Fibroblast of pulmonary artery (primary cell): ENCODE results near the gene ABCD2.
"Not testable (repeated sequence)": the region's sequence is repeated elsewhere in the genome, so short reads cannot be mapped to it uniquely, and the experiment has no call there.

Experiments used
- DNase-seq: peaks from one replicate; pipeline ENCODE4 v3.0.0-alpha.2; 2010; ENCODE audit warnings: low read depth
- H3K4me3 ChIP-seq: replicated peaks from 2 replicates; pipeline ENCODE4 v1.5.1; 2011; ENCODE audit warnings: low read depth, mild to moderate bottlenecking, control low read depth, low read length, moderate library complexity
- TF ChIP-seq, protein P1 (sequence below): IDR thresholded peaks from 2 replicates; pipeline ENCODE4 v1.5.1; 2011; ENCODE audit warnings: mild to moderate bottlenecking, control low read depth, low read length, inconsistent platforms; ENCODE audit errors: missing control alignments

Gene ABCD2

DNA sequence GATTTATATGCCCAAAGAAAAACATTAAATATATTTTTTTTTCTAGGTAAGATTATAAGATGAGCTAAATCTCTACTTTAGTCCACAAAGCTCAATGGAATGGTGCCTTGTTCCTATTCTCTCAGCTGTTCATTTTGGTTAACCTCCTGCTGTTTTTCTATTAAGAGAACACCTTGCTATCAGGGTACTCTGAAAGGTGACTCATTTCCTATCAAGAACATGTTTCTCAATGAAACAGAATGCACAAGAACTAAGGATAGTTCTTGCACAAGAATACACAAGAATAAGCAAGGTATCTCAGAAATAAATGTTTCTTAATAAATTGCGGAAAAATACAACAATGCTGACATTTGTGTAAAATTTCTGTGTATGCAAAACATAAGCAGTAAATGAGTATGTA, 14.1 kb downstream of the ABCD2 start:
- DNase-seq, result peak; percentile 59
- H3K4me3 ChIP-seq, result no peak overlapping the region
- TF ChIP-seq, protein P1, sequence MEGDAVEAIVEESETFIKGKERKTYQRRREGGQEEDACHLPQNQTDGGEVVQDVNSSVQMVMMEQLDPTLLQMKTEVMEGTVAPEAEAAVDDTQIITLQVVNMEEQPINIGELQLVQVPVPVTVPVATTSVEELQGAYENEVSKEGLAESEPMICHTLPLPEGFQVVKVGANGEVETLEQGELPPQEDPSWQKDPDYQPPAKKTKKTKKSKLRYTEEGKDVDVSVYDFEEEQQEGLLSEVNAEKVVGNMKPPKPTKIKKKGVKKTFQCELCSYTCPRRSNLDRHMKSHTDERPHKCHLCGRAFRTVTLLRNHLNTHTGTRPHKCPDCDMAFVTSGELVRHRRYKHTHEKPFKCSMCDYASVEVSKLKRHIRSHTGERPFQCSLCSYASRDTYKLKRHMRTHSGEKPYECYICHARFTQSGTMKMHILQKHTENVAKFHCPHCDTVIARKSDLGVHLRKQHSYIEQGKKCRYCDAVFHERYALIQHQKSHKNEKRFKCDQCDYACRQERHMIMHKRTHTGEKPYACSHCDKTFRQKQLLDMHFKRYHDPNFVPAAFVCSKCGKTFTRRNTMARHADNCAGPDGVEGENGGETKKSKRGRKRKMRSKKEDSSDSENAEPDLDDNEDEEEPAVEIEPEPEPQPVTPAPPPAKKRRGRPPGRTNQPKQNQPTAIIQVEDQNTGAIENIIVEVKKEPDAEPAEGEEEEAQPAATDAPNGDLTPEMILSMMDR, result no peak

GRCh38 chr12:39603065-39603464, 16.5 kb downstream of the ABCD2 start:
- no peak for DNase-seq
- TF ChIP-seq, protein P1, result no peak
- H3K4me3 ChIP-seq, result no peak overlapping the region

DNA sequence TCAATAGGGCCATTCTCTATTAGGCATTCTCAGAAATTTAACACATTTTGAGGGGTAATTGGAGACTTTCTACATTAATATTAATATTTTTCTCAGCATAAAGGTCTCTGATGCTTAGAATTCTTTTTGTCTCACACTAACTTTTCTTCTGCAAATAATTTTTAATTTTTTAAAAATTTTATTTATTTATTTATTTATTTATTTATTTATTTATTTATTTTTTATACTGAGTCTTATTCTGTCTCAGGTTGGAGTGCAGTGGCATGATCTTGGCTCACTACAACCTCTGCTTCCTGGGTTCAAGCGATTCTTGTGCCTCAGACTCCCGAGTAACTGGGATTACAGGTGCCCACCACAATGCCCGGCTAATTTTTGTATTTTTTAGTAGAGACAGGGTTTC, 17.7 kb downstream of the ABCD2 start:
- H3K4me3 ChIP-seq, DNase-seq: not testable (repeated sequence)

DNA sequence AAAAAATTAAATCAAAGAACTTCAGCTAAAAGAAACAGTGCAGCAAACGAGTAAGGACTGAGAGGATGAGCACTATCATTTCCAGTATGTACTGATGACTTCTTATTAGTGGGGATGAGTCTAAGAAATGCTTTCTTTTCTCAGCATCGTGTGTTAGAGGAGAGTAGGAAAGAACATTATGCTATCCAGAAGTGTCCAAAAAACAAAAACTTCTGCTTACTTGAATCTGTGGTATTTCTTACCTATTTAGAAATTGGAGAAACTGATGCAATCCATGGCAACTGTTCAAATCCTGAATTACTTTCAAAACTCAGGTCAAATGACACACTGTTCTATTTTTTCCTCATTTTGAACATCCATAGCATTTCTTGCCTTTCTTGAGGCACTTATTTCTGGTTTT, 23.7 kb downstream of the ABCD2 start:
- no peak overlapping the region for H3K4me3 ChIP-seq
- TF ChIP-seq, protein P1, result no peak
- peak; percentile 15 for DNase-seq

- H3K4me3 ChIP-seq, result no peak overlapping the region
- TF ChIP-seq, protein P1, result no peak
- no peak for DNase-seq
Observed at GRCh38 chr12:39592295-39592694, 27.3 kb downstream of the ABCD2 start.

DNA sequence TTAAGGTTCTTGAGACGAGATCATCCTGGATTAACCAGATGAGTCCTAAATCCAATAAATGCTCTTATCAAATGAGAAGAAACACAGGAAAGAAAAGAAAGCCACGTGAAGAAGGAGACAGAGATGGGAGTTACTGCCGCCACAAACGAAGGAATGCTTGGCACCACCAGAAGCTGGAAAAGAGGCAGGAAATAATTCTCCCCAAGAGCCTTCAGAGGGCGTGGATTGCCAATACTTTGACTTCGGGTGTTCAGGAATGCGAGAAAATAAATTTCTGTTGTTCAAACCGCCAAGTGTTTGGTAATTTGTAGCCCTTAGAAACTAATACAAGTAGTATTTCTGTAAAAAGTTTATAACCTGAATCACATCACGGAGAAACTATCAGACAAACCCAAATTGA, 31.3 kb downstream of the ABCD2 start:
- no peak for DNase-seq
- TF ChIP-seq, protein P1, result no peak

DNA sequence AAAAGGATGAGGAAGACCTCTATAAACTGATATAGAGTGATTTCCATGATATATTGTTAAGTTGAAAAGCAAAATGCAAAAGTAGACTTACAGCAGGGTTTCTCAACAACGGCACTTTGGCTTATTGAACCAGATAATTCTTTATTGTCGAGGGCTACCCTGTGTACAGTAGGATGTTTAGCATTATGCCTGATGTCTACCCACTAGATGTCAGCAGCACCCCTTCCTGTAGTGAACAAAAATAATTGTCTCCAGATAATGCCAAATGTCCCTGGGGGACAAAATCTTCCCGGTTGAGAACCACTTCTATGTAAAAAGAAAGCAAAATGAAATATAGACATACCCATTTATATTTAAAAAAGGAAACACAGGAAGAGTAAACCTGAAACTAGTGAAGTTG, 32.4 kb downstream of the ABCD2 start:
- TF ChIP-seq, protein P1, result peak; percentile 28
- DNase-seq, result peak; percentile 29
- no peak overlapping the region for H3K4me3 ChIP-seq

More for the DNA sequence above, 31.3 kb downstream of the ABCD2 start:
- no peak overlapping the region for H3K4me3 ChIP-seq
